Smooth muscle cell (in vitro differentiated cells): ENCODE data around the gene COL11A1. TPM values are rescaled to one million over a fixed set of nuclear protein-coding genes. Genes with fewer than 3 reads are reported as not detected.
"Not testable (repeated sequence)": the region's sequence is repeated elsewhere in the genome, so short reads cannot be mapped to it uniquely, and the experiment has no call there.

ENCODE experiments used
- DNase-seq: peaks from one replicate; lab custom pipeline; 2025; ENCODE audit not compliant: unreplicated experiment; lab: John Stamatoyannopoulos, UW
- H2AFZ ChIP-seq: fragments of 200-600 bp; sonication (generic); 2 replicates; pipeline ENCODE4 v1.6.0; 2016; ENCODE audit warnings: antibody characterized with exemption, low read depth, mild to moderate bottlenecking
- H3F3A ChIP-seq: fragments of 200-600 bp; sonication (generic); 2 replicates; pipeline ENCODE4 v1.6.0; 2017; ENCODE audit warnings: antibody characterized with exemption, low read depth
- H3K27ac ChIP-seq: fragments of 200-600 bp; sonication (generic); 2 replicates; pipeline ENCODE4 v1.5.1; 2016; ENCODE audit warnings: low read depth, mild to moderate bottlenecking
- H3K27me3 ChIP-seq: fragments of 200-600 bp; sonication (generic); 2 replicates; pipeline ENCODE4 v1.6.1; 2016; ENCODE audit warnings: low read depth, mild to moderate bottlenecking
- H3K36me3 ChIP-seq: fragments of 200-600 bp; sonication (generic); 2 replicates; pipeline ENCODE4 v1.5.1; 2016; ENCODE audit warnings: low read depth
- H3K4me1 ChIP-seq: fragments of 200-600 bp; sonication (generic); 2 replicates; pipeline ENCODE4 v1.5.1; 2016; ENCODE audit warnings: low read depth
- H3K4me2 ChIP-seq: fragments of 200-600 bp; sonication (generic); 2 replicates; pipeline ENCODE4 v1.6.0; 2016; ENCODE audit warnings: mild to moderate bottlenecking
- H3K4me3 ChIP-seq: fragments of 200-600 bp; sonication (generic); 2 replicates; pipeline ENCODE4 v1.5.1; 2016; ENCODE audit warnings: mild to moderate bottlenecking
- H3K79me2 ChIP-seq: fragments of 200-600 bp; sonication (generic); 2 replicates; pipeline ENCODE4 v1.6.0; 2016; ENCODE audit warnings: low read depth, mild to moderate bottlenecking
- H3K9ac ChIP-seq: fragments of 200-600 bp; sonication (generic); 2 replicates; pipeline ENCODE4 v1.6.0; 2016; ENCODE audit warnings: low read depth
- H3K9me3 ChIP-seq: fragments of 200-600 bp; sonication (generic); replicated peaks from 2 replicates; pipeline ENCODE4 v1.5.1; 2016; ENCODE audit warnings: low read depth
- H4K20me1 ChIP-seq: fragments of 200-600 bp; sonication (generic); 2 replicates; pipeline ENCODE4 v1.6.0; 2016; ENCODE audit warnings: low read depth
- CTCF ChIP-seq: fragments of 200-600 bp; sonication (generic); IDR thresholded peaks from 2 replicates; pipeline ENCODE4 v1.5.1; 2017; ENCODE audit warnings: borderline replicate concordance, mild to moderate bottlenecking, antibody characterized with exemption; ENCODE audit not compliant: insufficient read depth, poor library complexity, severe bottlenecking
- WGBS: methylation state at CpG from one replicate; pipeline ENCODE4 v1.1.7; 2016; ENCODE audit warnings: low lambda C conversion rate; 5-methylcytosine and 5-hydroxymethylcytosine counted together
- polyA plus RNA-seq: library from polyadenylated mRNA; unstranded; fragments of >200 nt; fragmentation: Nextera tagmentation; extraction: Ambion mirVana; gene quantifications from 2 replicates; pipeline ENCODE4 v1.2.1, GENCODE V29; 2016
- total RNA-seq: library from RNA; depleted of rRNA; stranded (reverse); fragments of >200 nt; gene quantifications from 2 replicates; pipeline ENCODE4 v1.2.3, GENCODE V29; 2014

The COL11A1 gene
- total and polyA plus RNA-seq, 2 experiments from 2014 or later, result 155 to 236 TPM

GRCh38 chr1:102836991-102837390, 271.3 kb downstream of the COL11A1 start:
- Histone ChIP-seq H3K27me3 (no peaks in the 10 kb centered on the region), H3F3A (no peaks in the 10 kb centered on the region), H3K27ac (peak overlapping the region; percentile 81), H4K20me1 (no peaks in the 10 kb centered on the region), H3K4me2 (no peak overlapping the region), H3K4me1 (no peaks in the 10 kb centered on the region), H3K4me3 (no peak overlapping the region), H3K79me2 (no peaks in the 10 kb centered on the region), H2AFZ (no peak overlapping the region), H3K36me3 (no peaks in the 10 kb centered on the region), H3K9me3 (no peaks in the 10 kb centered on the region), H3K9ac (no peak overlapping the region)
- TF ChIP-seq CTCF, result no peak
- 44% methylated on average over 2 of the region's 2 CpGs for WGBS
- DNase-seq, result no peak

GRCh38 chr1:102834688-102835320, 273.5 kb downstream of the COL11A1 start:
- Histone ChIP-seq H4K20me1 (no peaks in the 10 kb centered on the region), H3K9me3 (no peaks in the 10 kb centered on the region), H3F3A (no peaks in the 10 kb centered on the region), H3K4me2 (no peak overlapping the region), H3K79me2 (no peaks in the 10 kb centered on the region), H3K4me1 (no peaks in the 10 kb centered on the region), H3K27ac (peak overlapping the region; percentile 30), H2AFZ (no peak overlapping the region), H3K27me3 (no peaks in the 10 kb centered on the region), H3K4me3 (no peak overlapping the region), H3K9ac (no peak overlapping the region), H3K36me3 (no peaks in the 10 kb centered on the region)
- DNase-seq, result no peak
- no peak for TF ChIP-seq CTCF
- 71% methylated on average over 1 of the region's 1 CpG for WGBS

- Histone ChIP-seq H3F3A (no peaks in the 10 kb centered on the region), H3K36me3 (no peaks in the 10 kb centered on the region), H3K79me2 (no peaks in the 10 kb centered on the region), H2AFZ (no peak overlapping the region), H3K9me3 (no peaks in the 10 kb centered on the region), H3K4me2 (no peak overlapping the region), H3K4me3 (no peak overlapping the region), H3K27ac (no peak overlapping the region), H3K9ac (no peak overlapping the region), H4K20me1 (no peaks in the 10 kb centered on the region), H3K4me1 (no peaks in the 10 kb centered on the region), H3K27me3 (no peaks in the 10 kb centered on the region)
- 88% methylated on average over 2 of the region's 2 CpGs for WGBS
- no peak for DNase-seq
- TF ChIP-seq CTCF, result no peak
Observed at GRCh38 chr1:102833151-102833550, 275.2 kb downstream of the COL11A1 start.

- WGBS, result 91% methylated on average over 9 of the region's 9 CpGs
Observed at GRCh38 chr1:102826706-102827105, 281.6 kb downstream of the COL11A1 start.

More at GRCh38 chr1:102826706-102827105, 281.6 kb downstream of the COL11A1 start:
- not testable (repeated sequence) for H3K27me3 ChIP-seq, H4K20me1 ChIP-seq, H3K4me2 ChIP-seq, H3K36me3 ChIP-seq, DNase-seq, H3K4me3 ChIP-seq, H3K79me2 ChIP-seq, H3K27ac ChIP-seq, H2AFZ ChIP-seq, H3F3A ChIP-seq, H3K9ac ChIP-seq, H3K9me3 ChIP-seq, H3K4me1 ChIP-seq
